HG03432 (cell line): ENCODE measurements around the gene BACE2.

Experiments
- ATAC-seq: cut with Tn5 transposase; IDR thresholded peaks from one replicate; pipeline ENCODE4 v1.9.1; 2021; ENCODE audit warnings: mild to moderate bottlenecking, moderate library complexity; ENCODE audit not compliant: unreplicated experiment

The BACE2 gene

DNA sequence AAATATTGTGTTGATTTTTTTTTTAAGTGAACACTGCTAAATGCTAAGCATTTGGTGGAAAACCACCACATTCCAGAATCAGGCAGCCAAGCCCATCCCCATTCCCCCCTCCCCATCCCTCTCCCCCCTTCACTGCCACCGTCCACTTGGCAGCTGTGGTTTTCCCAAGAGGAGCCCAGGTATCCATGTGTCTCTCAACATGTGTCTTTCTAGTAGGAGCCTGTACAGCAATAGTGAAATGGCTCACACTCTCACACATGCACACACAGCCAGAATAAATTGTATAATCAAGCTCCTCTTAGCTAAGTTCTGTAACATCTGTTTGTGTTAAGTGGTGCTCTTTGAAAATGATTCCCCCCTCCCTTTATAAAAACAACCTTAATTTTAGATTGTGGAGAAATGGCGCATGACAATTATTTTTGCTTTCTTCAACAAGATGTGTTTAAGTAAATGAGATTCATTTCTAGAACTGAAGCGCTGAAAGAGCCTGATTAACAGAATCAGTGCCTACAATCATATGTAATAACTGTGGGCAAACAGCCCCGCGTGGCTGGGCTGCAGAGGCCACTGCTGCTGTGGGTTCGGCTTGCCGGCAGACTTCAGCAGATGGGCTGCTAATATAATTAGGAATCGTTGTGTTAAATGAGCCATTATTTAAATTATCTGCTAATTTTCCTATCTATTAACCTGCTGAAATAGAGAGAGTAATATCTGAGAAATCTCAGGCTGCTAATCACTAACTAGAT, 43.3 kb downstream of the BACE2 start:
- no peak for ATAC-seq

GRCh38 chr21:41213021-41213420, 45.1 kb downstream of the BACE2 start:
- ATAC-seq, result no peak

DNA sequence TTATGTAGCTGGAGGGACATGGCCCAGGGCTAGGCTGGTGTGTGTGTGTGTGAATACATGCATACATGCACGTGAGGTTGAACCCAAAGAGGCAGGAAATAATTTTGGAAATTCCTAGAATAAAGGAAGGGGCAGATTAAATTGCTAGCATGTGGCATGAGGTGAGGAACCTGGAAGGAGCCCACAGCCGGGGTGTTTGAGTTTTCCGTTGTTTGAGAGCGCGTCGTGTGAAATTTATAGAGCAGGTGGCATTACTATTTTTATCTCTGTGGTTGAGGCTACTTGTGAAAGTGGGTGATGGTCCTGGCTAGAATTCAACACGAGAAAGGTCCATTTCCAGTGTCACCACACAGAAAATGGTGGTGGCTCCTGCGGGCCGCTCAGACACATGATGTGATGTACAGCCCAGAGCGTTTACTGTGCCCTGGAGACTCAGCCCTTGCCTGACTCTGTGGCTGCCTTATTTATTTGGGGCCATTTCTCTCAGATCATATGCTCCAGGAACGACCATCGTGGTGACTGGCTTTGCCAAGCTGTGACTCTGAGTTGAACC, 48.0 kb downstream of the BACE2 start:
- no peak for ATAC-seq

GRCh38 chr21:41216486-41216885, 48.5 kb downstream of the BACE2 start:
- ATAC-seq, result no peak

DNA sequence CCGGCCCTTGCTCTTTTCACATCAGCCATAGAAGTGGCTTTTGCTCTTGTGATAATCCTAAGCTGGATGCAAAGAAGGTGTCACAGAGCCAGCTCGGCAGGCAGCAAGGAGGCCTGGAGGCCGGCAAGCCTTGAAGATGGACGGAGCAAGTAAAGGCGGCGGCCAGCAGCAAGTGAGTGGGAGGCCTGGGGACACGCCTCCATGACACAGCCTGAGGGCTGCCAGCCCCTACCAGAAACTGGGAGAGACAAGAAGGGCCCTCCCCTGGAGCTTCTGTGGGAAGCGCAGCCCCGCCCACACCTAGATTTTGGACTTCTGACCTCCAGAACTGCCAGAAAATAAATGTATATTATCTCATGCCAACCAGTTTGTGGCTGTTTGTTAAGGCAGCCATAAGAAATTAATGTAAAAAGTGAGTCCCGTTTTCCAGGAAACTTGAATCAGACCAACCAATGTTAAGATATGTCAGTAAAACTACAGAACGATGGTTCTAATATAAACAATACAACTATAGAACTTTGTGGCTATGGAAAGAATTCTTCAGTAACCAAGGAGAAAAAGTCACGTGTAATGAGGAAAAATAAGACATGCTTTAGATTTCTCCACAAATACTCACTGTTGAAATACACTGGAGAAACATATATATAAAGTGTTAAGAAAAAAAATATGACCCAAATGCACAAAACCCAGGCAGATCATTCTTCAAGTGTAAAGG, 49.9 kb downstream of the BACE2 start:
- ATAC-seq, result no peak

DNA sequence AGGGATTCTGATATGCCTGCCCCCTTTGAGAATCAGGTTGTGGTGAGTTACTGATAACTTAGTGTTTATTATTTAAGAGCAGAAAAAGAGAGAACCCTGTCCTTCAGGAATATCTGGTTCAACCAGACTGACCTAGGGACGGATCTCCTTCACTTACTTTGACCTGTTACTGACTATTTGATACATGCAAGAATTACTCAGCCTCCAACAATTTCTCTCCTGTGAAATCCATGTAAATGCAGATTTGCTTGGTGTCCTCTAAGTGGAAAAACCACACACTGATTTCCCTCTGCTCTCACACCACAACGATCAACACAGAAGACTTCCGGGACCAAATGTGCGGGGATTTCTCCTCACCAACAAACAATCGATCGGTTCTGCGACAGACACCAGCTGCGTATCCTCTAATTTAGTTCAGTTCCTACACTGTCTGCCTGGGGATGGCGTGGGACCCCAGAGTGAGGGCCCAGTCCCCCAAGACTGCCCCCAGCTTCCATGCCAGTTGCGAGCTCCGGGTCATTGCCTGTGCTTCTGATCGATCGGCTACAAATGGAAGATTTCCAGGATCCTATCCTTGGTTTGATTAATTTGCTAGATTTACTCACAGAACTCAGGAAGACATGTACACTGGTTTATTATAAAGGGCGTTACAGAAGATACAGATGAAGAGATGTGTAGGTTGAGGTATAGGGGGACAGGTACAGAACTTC, 51.7 kb downstream of the BACE2 start:
- no peak for ATAC-seq

DNA sequence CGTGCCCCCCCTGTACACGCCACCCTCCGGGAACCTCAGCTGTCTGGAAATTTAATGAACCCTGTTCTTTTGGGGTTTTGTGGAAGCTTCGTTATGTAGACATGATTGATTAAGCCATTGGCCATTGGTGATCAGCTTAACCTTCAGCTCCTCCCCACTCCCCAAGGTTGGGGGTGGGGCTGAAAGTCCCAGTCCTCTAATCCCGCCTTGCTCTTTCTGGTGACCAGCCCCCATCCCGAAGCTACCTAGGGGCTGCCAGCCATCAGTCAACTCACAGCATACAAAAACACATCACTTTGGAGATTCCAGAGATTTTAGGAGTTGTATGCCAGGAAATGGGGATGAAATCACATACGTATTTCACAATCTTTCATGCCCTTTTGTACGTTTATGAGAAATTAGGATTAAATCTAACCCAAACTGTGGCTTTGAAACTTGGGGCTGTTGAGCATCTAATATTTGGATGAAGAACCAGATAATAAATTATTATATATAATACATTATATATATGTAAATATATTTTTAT, 52.3 kb downstream of the BACE2 start:
- ATAC-seq, result no peak

- no peak for ATAC-seq
Measured at GRCh38 chr21:41222247-41223068, 54.5 kb downstream of the BACE2 start.

- no peak for ATAC-seq
Measured at GRCh38 chr21:41226853-41227252, 58.9 kb downstream of the BACE2 start.

DNA sequence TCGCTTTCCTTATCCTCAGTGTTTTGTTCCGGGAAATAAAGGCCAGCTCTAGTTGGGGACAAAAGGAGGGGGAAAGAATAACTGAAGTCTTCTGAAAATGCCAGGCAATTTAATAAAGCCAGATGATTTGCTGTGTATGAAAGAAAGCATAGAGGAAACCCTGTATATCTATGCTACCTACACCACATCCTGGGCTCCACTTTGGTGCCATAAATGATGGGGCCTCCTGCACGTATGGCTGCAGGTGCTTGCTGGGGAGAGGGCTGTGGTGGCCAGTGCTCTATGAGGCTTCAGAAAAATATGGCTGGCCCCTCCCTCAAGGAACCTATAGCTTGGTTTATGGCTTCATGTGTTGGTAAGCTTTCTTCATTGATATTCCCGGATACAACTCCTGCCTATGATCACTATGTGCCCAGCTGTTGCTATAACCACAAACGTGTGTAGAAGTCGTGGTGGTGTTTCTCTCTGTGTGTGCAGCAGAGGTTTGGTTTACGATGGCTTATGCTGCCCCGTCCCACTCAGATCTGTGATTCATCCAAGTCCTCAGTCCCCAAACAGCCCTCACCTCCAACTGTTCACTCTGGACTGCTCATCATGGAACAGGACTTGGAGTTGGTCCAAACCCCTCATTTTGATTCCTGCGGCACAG, 59.5 kb downstream of the BACE2 start:
- ATAC-seq, result no peak

- no peak for ATAC-seq
Measured at GRCh38 chr21:41228006-41228370, 60.0 kb downstream of the BACE2 start.

DNA sequence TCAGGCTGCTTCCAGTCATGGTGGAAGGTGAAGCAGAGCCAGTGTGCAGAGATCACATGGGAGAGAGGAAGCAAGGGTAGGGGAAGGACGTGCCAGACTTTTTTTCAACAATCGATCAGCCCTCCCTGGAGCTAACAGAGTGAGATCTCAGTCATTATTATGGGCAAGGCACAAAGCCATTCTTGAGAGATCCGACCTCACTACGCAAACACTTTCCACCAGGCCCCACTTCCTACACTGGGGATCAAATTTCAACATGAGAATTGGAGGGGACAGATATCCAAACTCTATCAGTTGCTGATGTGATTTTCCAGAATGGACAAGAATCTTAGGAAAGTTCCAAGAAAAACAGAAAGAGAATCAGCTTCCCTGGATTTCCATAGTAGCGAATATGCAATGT, 60.5 kb downstream of the BACE2 start:
- no peak for ATAC-seq

GRCh38 chr21:41228958-41229357, 61.0 kb downstream of the BACE2 start:
- no peak for ATAC-seq

DNA sequence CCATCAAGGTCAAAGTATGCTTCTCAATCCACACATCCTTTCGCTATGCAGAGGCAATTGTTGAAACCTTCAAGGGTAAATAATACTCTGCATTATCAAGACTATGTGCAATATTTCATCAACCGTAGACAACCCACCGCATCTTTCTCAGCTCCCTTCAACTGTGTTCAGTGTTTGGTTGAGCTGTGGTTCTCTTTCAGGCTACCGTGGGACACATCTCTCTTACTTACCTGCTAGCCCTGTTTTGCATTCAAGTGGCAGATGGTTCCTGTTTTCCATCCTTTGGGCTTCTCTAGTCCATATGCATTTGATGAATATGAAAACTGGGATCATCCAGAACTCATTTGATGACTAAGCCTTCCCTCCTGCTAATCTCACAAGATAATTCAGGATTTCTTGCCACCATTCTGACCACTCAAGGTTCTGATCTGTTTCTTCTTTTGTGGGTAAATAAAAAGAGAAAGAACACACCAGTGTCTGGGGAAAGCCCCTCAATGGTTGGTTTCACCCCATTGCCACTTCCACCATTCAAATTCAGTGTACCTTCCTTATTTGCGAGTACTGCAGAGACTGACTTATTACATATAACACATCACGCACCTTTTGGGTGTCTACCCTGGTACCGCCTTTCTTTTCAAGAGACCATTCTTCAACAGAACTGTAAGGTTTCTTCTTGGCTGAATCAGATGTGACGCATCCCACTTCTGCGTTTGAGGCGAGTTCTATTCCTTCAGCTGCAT, 61.7 kb downstream of the BACE2 start:
- no peak for ATAC-seq

DNA sequence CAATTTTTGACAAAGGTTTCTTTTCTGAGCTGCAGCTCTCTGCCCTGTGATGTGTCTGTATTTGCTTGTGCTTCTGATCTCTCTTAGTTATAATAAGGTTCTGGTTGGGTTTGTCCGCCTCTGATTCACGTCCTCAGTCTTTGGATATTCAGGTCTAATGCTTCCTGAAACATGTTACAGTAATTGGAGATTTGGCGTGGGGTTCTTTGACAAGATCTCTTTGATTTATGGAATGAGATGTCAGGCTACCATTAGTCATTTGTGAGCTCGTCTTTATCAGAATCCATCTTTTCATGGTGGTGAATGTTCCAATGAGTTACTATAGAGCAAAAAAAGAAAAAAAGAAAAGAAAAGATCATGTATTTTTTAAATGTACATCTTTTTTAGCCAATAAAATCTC, 62.5 kb downstream of the BACE2 start:
- no peak for ATAC-seq

- no peak for ATAC-seq
Measured at GRCh38 chr21:41231060-41231459, 63.1 kb downstream of the BACE2 start.

DNA sequence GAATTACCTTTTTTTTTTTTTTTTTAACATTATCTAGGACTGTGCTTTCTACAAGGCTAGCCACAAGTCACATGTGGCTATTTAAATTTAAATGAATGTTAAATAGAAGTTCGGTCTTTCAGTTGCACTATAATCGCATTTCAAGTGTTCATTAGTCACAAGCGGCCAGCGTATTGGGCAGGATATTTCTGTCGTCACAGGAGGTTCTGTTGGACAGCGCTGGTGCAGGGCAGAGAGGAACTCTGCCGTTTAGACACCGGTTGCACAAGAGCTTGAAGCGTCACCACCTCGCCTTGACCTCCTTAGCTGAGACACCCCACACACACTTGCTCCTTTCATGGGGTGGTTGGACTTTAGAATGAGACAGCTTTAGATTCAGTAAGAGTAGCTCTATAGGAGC, 64.1 kb downstream of the BACE2 start:
- no peak for ATAC-seq

- ATAC-seq, result no peak
Measured at GRCh38 chr21:41233916-41234315, 66.0 kb downstream of the BACE2 start.

DNA sequence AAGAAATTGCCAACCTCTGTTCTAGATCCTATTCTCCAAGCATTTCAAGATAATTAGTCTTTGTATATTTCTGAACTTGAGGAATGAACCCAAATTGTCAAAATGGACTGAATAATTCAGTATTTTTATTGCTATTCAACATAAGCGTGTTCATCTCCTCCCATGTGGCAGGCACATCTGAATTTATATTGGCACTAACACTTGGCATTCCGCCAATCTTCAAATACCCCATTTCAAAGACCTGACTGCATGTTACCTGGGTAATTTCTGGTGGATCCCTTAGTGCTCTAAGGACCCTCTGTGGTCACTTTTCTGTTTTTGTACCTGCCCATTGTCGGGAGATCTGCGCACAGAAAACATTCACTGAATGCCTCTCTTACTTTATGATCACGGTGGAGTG, 66.6 kb downstream of the BACE2 start:
- ATAC-seq, result no peak
